HepG2 (cell line): ENCODE measurements around the gene UBL5. TPM values are rescaled to one million over a fixed set of nuclear protein-coding genes. Genes with fewer than 3 reads are reported as not detected.
A peak's percentile ranks its signal among the peaks of the same experiment; 100 is the strongest.

Source experiments
- ATAC-seq: fragments of 200-7000 bp; cut with Tn5 transposase; 3 replicates; pipeline ENCODE4 v1.9.1; 2020; ENCODE audit warnings: mild to moderate bottlenecking, moderate library complexity
- BruUV-seq: library from RNA; stranded (reverse); fragments of 400-500 nt; replicated peaks from 2 replicates; lab custom pipeline; 2021; lab: Mats Ljungman, UMichigan
- CTCF ChIA-PET: fragments of 300-600 bp; formaldehyde crosslinking; extraction: SDS; loops from one replicate; lab custom pipeline; 2021; ENCODE audit warnings: low total read pairs, inconsistent platforms, low intra/inter-chr PET ratio; lab: Yijun Ruan, JAX
- POLR2A ChIA-PET: fragments of 350-600 bp; sonication (Branson Sonifier 250); formaldehyde crosslinking; loops from one replicate; lab custom pipeline; 2020; ENCODE audit warnings: antibody characterized with exemption, inconsistent platforms; lab: Yijun Ruan, JAX
- DNase-seq: peaks from one replicate; pipeline ENCODE4 v3.0.0-alpha.2; 2015; ENCODE audit warnings: low spot score
- FAIRE-seq: peaks from 3 replicates; lab custom pipeline; 2011; peaks lifted over from hg19 to GRCh38; lab: Jason Lieb, UNC
- H2AFZ ChIP-seq: one replicate; pipeline ENCODE4 v1.6.1; 2011; ENCODE audit warnings: low read length, inconsistent platforms
- H3K27ac ChIP-seq: fragments of 300-600 bp; 3 replicates; pipeline ENCODE4 v1.8.0; 2011; ENCODE audit warnings: mixed run types, mild to moderate bottlenecking, mixed read lengths, low read length, inconsistent platforms; ENCODE audit not compliant: insufficient read depth; ENCODE audit errors: extremely low read length
- H3K27me3 ChIP-seq, 2 experiments: fragments of 200-600 bp in 1 of 2; 2 replicates in 1 of 2; 3 replicates in 1 of 2; pipeline versions ENCODE4 v1.6.0 to v1.8.0; 2011; ENCODE audit warnings: low read length in 2 of 2, mild to moderate bottlenecking in 2 of 2, moderate library complexity in 2 of 2, inconsistent platforms in 1 of 2; ENCODE audit not compliant: insufficient read depth in 2 of 2, control insufficient read depth in 1 of 2
- H3K36me3 ChIP-seq, 2 experiments: fragments of 200-600 bp in 1 of 2; replicated peaks in 1 of 2; 2 replicates in 1 of 2; 3 replicates in 1 of 2; pipeline versions ENCODE4 v1.5.1 to v1.8.0; 2011; ENCODE audit warnings: low read length in 2 of 2, inconsistent platforms in 1 of 2; ENCODE audit not compliant: insufficient read depth in 2 of 2, control insufficient read depth in 1 of 2
- H3K4me1 ChIP-seq: 2 replicates; pipeline ENCODE4 v1.5.1; 2012; ENCODE audit warnings: low read length, inconsistent platforms; ENCODE audit not compliant: insufficient read depth
- H3K4me2 ChIP-seq: 2 replicates; pipeline ENCODE4 v1.6.0; 2011; ENCODE audit warnings: low read depth, low read length, inconsistent platforms
- H3K4me3 ChIP-seq, 3 experiments: fragments of 200-600 bp in 1 of 3; sonication (generic), shearing (Covaris generic) in 1 of 3; replicated peaks in 1 of 3; 2 replicates each; pipeline ENCODE4 v1.5.1; 2011 to 2016; ENCODE audit warnings: low read length in 3 of 3, inconsistent platforms in 2 of 3, low read depth in 2 of 3, mild to moderate bottlenecking in 2 of 3, control low read depth in 1 of 3, mixed read lengths in 1 of 3; ENCODE audit not compliant: insufficient read depth in 1 of 3
- H3K79me2 ChIP-seq: one replicate; pipeline ENCODE4 v1.6.1; 2011; ENCODE audit warnings: low read length, inconsistent platforms; ENCODE audit not compliant: insufficient read depth
- H3K9ac ChIP-seq: 2 replicates; pipeline ENCODE4 v1.6.0; 2011; ENCODE audit warnings: mild to moderate bottlenecking, low read depth, low read length, inconsistent platforms; ENCODE audit not compliant: insufficient read depth
- H3K9me3 ChIP-seq: 2 replicates; pipeline ENCODE4 v1.5.1; 2012; ENCODE audit warnings: mild to moderate bottlenecking, low read length
- H4K20me1 ChIP-seq: 2 replicates; pipeline ENCODE4 v1.6.0; 2011; ENCODE audit warnings: inconsistent platforms, mild to moderate bottlenecking, low read length, moderate library complexity; ENCODE audit not compliant: insufficient read depth
- CTCF ChIP-seq: sonication (generic); formaldehyde crosslinking; IDR thresholded peaks from 2 replicates; pipeline ENCODE4 v1.5.0; 2020; ENCODE audit warnings: mild to moderate bottlenecking, missing genetic modification reagents, moderate library complexity
- SATB2 ChIP-seq: sonication (generic); formaldehyde crosslinking; IDR thresholded peaks from 2 replicates; pipeline ENCODE4 v1.5.0; 2020; ENCODE audit warnings: missing genetic modification reagents
- SRSF1 ChIP-seq: fragments of 200-400 bp; formaldehyde crosslinking; optimal IDR thresholded peaks from 2 replicates; pipeline ENCODE3; 2017; ENCODE audit warnings: mild to moderate bottlenecking, low read depth, low read length, moderate library complexity
- TBL1XR1 ChIP-seq: fragments of 150-350 bp; IDR thresholded peaks from 2 replicates; pipeline ENCODE4 v1.6.1; 2014; ENCODE audit warnings: borderline replicate concordance, low read length; ENCODE audit not compliant: partially characterized antibody
- ZBTB8A ChIP-seq: sonication (generic); formaldehyde crosslinking; IDR thresholded peaks from 2 replicates; pipeline ENCODE4 v1.4.0; 2020; ENCODE audit warnings: mild to moderate bottlenecking, low read depth, missing genetic modification reagents, borderline replicate concordance
- ZNF512 ChIP-seq: sonication (generic); formaldehyde crosslinking; IDR thresholded peaks from 2 replicates; pipeline ENCODE4 v1.4.0; 2020; ENCODE audit warnings: mild to moderate bottlenecking, missing genetic modification reagents
- ZNF652 ChIP-seq: IDR thresholded peaks from 2 replicates; pipeline ENCODE4 v1.6.1; 2016; ENCODE audit warnings: low read depth, borderline replicate concordance
- WGBS: methylation state at CpG from one replicate; pipeline ENCODE4 v1.1.6; 2017; ENCODE audit warnings: low lambda C conversion rate; 5-methylcytosine and 5-hydroxymethylcytosine counted together
- in situ Hi-C: cut with HindIII; loops from 2 replicates; pipeline ENCODE4 v1.10.0; 2017; ENCODE audit warnings: low pct_unique_long_range_greater_than_20kb; ENCODE audit not compliant: extremely low pct_ligation_motif_present
- intact Hi-C: fragments of 100-400 bp; cut with micrococcal nuclease; formaldehyde crosslinking; loops from one replicate; pipeline ENCODE4 v1.10.0; 2022; ENCODE audit not compliant: unreplicated experiment
- polyA plus RNA-seq, 8 experiments: library from polyadenylated mRNA; depleted of rRNA in 3 of 8; stranded (reverse) in 7 of 8; unstranded in 1 of 8; fragments of >200 nt; fragmentation: Illumina TruSeq in 4 of 8; extraction: Trizol in 4 of 8; gene quantifications; 2 replicates each; pipeline versions ENCODE4 v1.2.1 to v1.2.3, GENCODE V29; 2011 to 2016; ENCODE audit warnings: low read depth in 4 of 8, missing spikeins in 1 of 8, mixed read lengths in 1 of 8; ENCODE audit not compliant: insufficient read depth in 1 of 8
- total RNA-seq, 5 experiments: library from RNA; depleted of rRNA; stranded (reverse); fragments of >200 nt; fragmentation: Illumina TruSeq; extraction: Trizol; gene quantifications; 2 replicates each; pipeline ENCODE4 v1.2.3, GENCODE V29; 2016; ENCODE audit warnings: low read depth in 1 of 5

The UBL5 gene
- total and polyA plus RNA-seq, 2 of the 13 experiments (the other 11 are each of a cell fraction or from before 2014, with no cell fraction given): 373 to 487 TPM

GRCh38 chr19:9823816-9824215 lies 3.9 kb upstream of the UBL5 start:
- in situ Hi-C loops: no loop called here
- Histone ChIP-seq H3K4me1 (peaks cover 24% of the 10 kb centered on the region), H3K9me3 (no peaks in the 10 kb centered on the region), H3K36me3 (no peaks in the 10 kb centered on the region; a peak in 1 of 5 replicates), H2AFZ (no peak overlapping the region), H3K9ac (no peak overlapping the region)
- POLR2A ChIA-PET: no interaction called here
- BruUV-seq: no TSS peak
- DNase-seq (no peak), FAIRE-seq (no peak)
- 0 out of 2 replicates have a peak, but pooled peaks have one; percentile 9 for TF ChIP-seq CTCF (CRISPR knock-in tag)
- no peak for TF ChIP-seq ZBTB8A (CRISPR knock-in tag)
- TF ChIP-seq, all 625 proteins: peak for 1
- H3K79me2 ChIP-seq: peaks cover 26% of the 10 kb centered on the region
- 93% methylated on average over 5 of the region's 5 CpGs for WGBS
- no peaks in the 10 kb centered on the region; a peak in 1 of 5 replicates for H3K27me3 ChIP-seq
- no peak overlapping the region for H3K4me2 ChIP-seq
- intact Hi-C loops: no loop called here
- H3K4me3 ChIP-seq: no peak overlapping the region
- CTCF ChIA-PET: no interaction called here
- no peak overlapping the region for H3K27ac ChIP-seq
- peaks cover 7% of the 10 kb centered on the region for H4K20me1 ChIP-seq
- no peak for ATAC-seq

- ATAC-seq (peak; percentile 20), FAIRE-seq (no peak), DNase-seq (no peak)
- peak overlapping the region; percentile 80 to 98 (median 96) for H3K4me3 ChIP-seq
- intact Hi-C loops: no loop called here
- 8% methylated on average over 8 of the region's 13 CpGs for WGBS
- ChIA-PET POLR2A (no interaction called here), CTCF (no interaction called here)
- no TSS peak for BruUV-seq
- peaks cover 22% of the 10 kb centered on the region for H3K4me1 ChIP-seq
- peak overlapping the region; percentile 98 for H3K4me2 ChIP-seq
- peaks cover 7% of the 10 kb centered on the region for H4K20me1 ChIP-seq
- H3K9ac ChIP-seq: peak overlapping the region; percentile 91
- peaks cover 1 to 8% of the 10 kb centered on the region in 2 experiments; a peak in 4 of 5 replicates for H3K36me3 ChIP-seq
- peaks cover 39% of the 10 kb centered on the region for H3K79me2 ChIP-seq
- H3K27ac ChIP-seq: peak overlapping the region; percentile 83
- H3K9me3 ChIP-seq: no peaks in the 10 kb centered on the region
- no peaks in the 10 kb centered on the region; a peak in 1 of 5 replicates for H3K27me3 ChIP-seq
- TF ChIP-seq TBL1XR1 (no peak), ZNF652 (CRISPR knock-in tag) (no peak), SATB2 (CRISPR knock-in tag) (no peak), ZNF512 (CRISPR knock-in tag) (no peak), SRSF1 (no peak)
- H2AFZ ChIP-seq: no peak overlapping the region
- in situ Hi-C loops: no loop called here
Observed at GRCh38 chr19:9828551-9829063, 889 bp downstream of the UBL5 start.
